Measurements from ENCODE around the gene PLA2G4E.

PLA2G4E gene

DNA sequence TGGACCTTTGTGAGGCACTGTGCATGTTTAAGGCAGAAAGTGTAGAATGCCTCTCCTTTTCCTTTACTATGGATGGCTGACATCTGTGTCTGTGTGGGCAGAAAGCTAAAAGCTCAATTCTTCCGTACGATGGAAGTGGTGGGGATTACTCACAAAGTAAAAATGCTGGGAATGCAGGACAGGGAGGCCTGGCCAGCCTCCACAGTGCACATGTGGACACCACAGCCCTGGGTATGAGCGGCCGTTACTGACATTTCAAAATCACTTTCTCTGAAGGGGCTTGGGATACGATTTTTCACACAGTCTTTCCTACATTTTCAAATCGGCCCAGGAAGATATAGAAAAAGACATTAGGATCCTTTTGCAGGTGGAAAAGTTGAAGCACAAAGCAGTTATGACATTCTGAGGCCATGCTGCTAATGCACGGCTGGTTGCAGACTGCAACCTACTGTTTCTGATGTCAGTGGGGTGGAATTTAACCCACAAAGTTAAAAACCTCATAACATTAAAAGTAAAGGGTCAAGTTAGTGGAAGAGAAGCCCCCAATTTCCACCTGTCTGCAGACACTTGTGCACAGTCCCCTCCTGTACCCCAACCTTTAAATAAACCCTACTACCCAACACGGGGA, 76.4 kb downstream of the PLA2G4E start:
- no peak for TF ChIP-seq CTCF (IDR thresholded peaks at IDR 0.05; ENCODE audit: insufficient read depth, low read length, missing control alignments)
- DNase-seq (ENCODE audit: low read depth, low spot score) = peak; percentile 63
- CTCF ChIA-PET = interaction anchor here (1.6 kb wide), 1 partner anchor 8 kb away, joined by 5 read pairs; no protein-coding TSS in a partner anchor
- H3K4me3 ChIP-seq (ENCODE audit: low read depth, low read length) = peak overlapping the region; percentile 7; the same call in 1 of the 2 replicates
- POLR2A ChIA-PET = no interaction called here

DNA sequence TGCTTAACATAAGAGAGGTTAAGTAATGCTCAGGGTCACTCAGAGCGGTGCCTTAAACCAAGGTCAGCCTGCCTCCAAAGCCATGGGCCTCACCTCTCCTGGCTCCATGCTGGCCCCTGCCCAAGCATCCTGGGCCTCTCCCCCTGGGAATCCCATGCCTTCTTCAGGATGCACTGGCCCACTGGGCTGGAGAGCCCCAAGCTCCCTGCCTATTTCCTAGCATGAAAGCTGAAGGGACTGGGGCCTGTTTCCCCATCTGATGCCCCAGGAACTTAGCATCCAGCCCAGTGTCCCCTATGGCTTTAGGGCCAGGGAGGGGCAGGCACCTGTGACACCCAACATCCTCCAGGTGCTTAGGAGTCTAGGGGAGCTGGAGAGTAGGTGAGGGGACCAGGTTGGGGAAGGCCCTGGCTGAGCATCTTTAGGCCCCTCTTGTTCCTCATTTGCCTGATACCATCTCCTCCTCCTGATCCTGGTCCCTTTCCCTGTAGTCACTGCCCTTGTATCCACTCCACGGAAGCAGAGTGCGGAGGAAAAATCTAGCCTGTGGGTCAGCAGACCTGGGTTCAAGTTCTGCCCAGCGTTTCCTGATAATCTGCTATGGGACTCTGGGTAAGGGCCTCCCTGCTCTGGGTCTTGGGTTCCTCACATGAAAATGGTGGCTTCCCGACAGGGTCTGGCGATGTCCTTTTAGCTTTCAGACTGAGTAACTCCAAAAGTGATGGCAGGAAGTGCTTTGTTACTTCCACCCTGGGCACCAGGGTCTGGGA, 77.1 kb downstream of the PLA2G4E start:
- DNase-seq (ENCODE audit: low read depth, low spot score) = no peak
- CTCF ChIA-PET = interaction anchor here (0.8 to 1.6 kb wide), 4 partner anchors 8 to 107 kb away, joined by 3 to 5 read pairs (median 4); no protein-coding TSS in a partner anchor
- peak overlapping the region; percentile 7; the same call in 1 of the 2 replicates for H3K4me3 ChIP-seq (ENCODE audit: low read depth, low read length)
- TF ChIP-seq CTCF (IDR thresholded peaks at IDR 0.05; ENCODE audit: insufficient read depth, low read length, missing control alignments) = no peak
- POLR2A ChIA-PET = no interaction called here

- no peak overlapping the region for H3K4me3 ChIP-seq (ENCODE audit: low read depth, low read length)
- ChIA-PET POLR2A (interaction anchor here (0.6 kb wide), 1 partner anchor 443 kb away, joined by 3 read pairs; no protein-coding TSS in a partner anchor), CTCF (interaction anchor here (0.8 to 1.8 kb wide), 5 partner anchors 9 to 108 kb away, joined by 3 to 7 read pairs (median 5); no protein-coding TSS in a partner anchor)
- no peak for DNase-seq (ENCODE audit: low read depth, low spot score)
- TF ChIP-seq CTCF (IDR thresholded peaks at IDR 0.05; ENCODE audit: insufficient read depth, low read length, missing control alignments) = no peak
Measured at GRCh38 chr15:41942886-41943285, 78.0 kb downstream of the PLA2G4E start.

- DNase-seq (ENCODE audit: low read depth, low spot score) = no peak
- TF ChIP-seq CTCF (IDR thresholded peaks at IDR 0.05; ENCODE audit: insufficient read depth, low read length, missing control alignments) = no peak
- POLR2A ChIA-PET = interaction anchor here (1.5 kb wide), 1 partner anchor 31 kb away, joined by 5 read pairs; the partner anchor contains the start of gene EHD4
- H3K4me3 ChIP-seq (ENCODE audit: low read depth, low read length) = no peak overlapping the region
- CTCF ChIA-PET = interaction anchor here (1.3 to 1.8 kb wide), 3 partner anchors 12 to 48 kb away, joined by 4 to 7 read pairs (median 5); no protein-coding TSS in a partner anchor
Measured at GRCh38 chr15:41941644-41942415, 79.0 kb downstream of the PLA2G4E start.

DNA sequence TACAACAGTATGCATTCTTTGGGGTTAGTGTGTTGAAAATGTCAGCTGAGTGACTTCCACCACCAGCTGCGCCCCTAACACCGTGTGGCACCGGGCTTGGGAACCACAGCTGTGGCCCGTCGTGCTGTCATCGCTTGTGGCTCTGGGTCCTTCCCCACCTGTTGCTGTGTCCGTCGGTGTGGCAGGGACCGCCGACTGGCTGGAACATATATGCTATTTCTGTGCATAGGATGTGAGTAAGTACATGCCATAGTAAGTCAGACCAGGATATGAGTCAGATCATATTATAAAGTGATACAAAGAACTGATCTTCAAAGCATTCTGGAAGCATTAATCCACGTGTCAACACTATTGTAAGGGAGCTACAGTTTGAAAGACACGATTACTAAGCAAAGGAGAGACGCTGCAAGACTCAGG, 80.4 kb downstream of the PLA2G4E start:
- TF ChIP-seq CTCF (IDR thresholded peaks at IDR 0.05; ENCODE audit: insufficient read depth, low read length, missing control alignments) = no peak
- no peak for DNase-seq (ENCODE audit: low read depth, low spot score)
- CTCF ChIA-PET = interaction anchor here (1.1 kb wide), 1 partner anchor 9 kb away, joined by 3 read pairs; no protein-coding TSS in a partner anchor
- POLR2A ChIA-PET = interaction anchor here (1.0 to 1.5 kb wide), 3 partner anchors 10 to 32 kb away, joined by 4 to 6 read pairs (median 5); partner anchors contain the start of gene EHD4
- H3K4me3 ChIP-seq (ENCODE audit: low read depth, low read length) = no peak overlapping the region
